HG03135 (cell line): ENCODE data around the gene NIPAL4.

Experiments used
- ATAC-seq: cut with Tn5 transposase; IDR thresholded peaks from one replicate; pipeline ENCODE4 v1.9.1; 2021; ENCODE audit warnings: mild to moderate bottlenecking, moderate library complexity; ENCODE audit not compliant: unreplicated experiment

NIPAL4 gene

GRCh38 chr5:157485340-157485739, 25.3 kb downstream of the NIPAL4 start:
- ATAC-seq: no peak

GRCh38 chr5:157485811-157486210, 25.8 kb downstream of the NIPAL4 start:
- ATAC-seq: no peak

- ATAC-seq: no peak
Observed at GRCh38 chr5:157486221-157486681, 26.2 kb downstream of the NIPAL4 start.

GRCh38 chr5:157486861-157487260, 26.8 kb downstream of the NIPAL4 start:
- ATAC-seq: no peak

GRCh38 chr5:157487358-157487757, 27.3 kb downstream of the NIPAL4 start:
- no peak for ATAC-seq

- no peak for ATAC-seq
Observed at GRCh38 chr5:157491471-157491995, 31.5 kb downstream of the NIPAL4 start.

GRCh38 chr5:157492886-157493285, 32.9 kb downstream of the NIPAL4 start:
- no peak for ATAC-seq

- ATAC-seq: no peak
Observed at GRCh38 chr5:157494178-157494832, 34.3 kb downstream of the NIPAL4 start.

GRCh38 chr5:157496864-157497263, 36.9 kb downstream of the NIPAL4 start:
- no peak for ATAC-seq

GRCh38 chr5:157497875-157498611, 38.0 kb downstream of the NIPAL4 start:
- ATAC-seq: no peak

GRCh38 chr5:157502143-157502647, 42.2 kb downstream of the NIPAL4 start:
- peak; percentile 80 for ATAC-seq

- ATAC-seq: no peak
Observed at GRCh38 chr5:157504053-157504452, 44.0 kb downstream of the NIPAL4 start.

GRCh38 chr5:157505496-157505895, 45.5 kb downstream of the NIPAL4 start:
- no peak for ATAC-seq

- ATAC-seq: no peak
Observed at GRCh38 chr5:157506066-157506590, 46.1 kb downstream of the NIPAL4 start.

- ATAC-seq: no peak
Observed at GRCh38 chr5:157506981-157507780, 47.2 kb downstream of the NIPAL4 start.

GRCh38 chr5:157509093-157509492, 49.1 kb downstream of the NIPAL4 start:
- no peak for ATAC-seq

GRCh38 chr5:157509587-157509986, 49.6 kb downstream of the NIPAL4 start:
- ATAC-seq: no peak

- ATAC-seq: no peak
Observed at GRCh38 chr5:157510682-157511081, 50.7 kb downstream of the NIPAL4 start.

- no peak for ATAC-seq
Observed at GRCh38 chr5:157511651-157512644, 51.9 kb downstream of the NIPAL4 start.

- ATAC-seq: no peak
Observed at GRCh38 chr5:157513182-157513581, 53.2 kb downstream of the NIPAL4 start.
